Measurements from ENCODE around the gene FARSA. TPM values are rescaled to one million over a fixed set of nuclear protein-coding genes. Genes with fewer than 3 reads are reported as not detected.
"Not testable (repeated sequence)": the region's sequence is repeated elsewhere in the genome, so short reads cannot be mapped to it uniquely, and the experiment has no call there.

The FARSA gene
- total and polyA plus RNA-seq, 2 of the 13 experiments (the other 11 are each of a cell fraction or from before 2014, with no cell fraction given): 25.9 to 72.0 TPM

- TF ChIP-seq HDAC1 (CRISPR knock-in tag; IDR thresholded peaks at IDR 0.05) (no peak), TBL1XR1 (IDR thresholded peaks at IDR 0.05; ENCODE audit: borderline replicate concordance, low read length, partially characterized antibody) (no peak)
These were observed 49.1 kb upstream of the FARSA start (continued) for GRCh38 chr19:12982648-12983047.

- no peak overlapping the region for H3K4me3 ChIP-seq (replicated peaks in 1 of 3; ENCODE audit: insufficient read depth in 1 of 3, low read depth in 2 of 3, low read length in 3 of 3)
- ChIA-PET POLR2A (interaction anchor here (1.3 kb wide), 1 partner anchor 81 kb away, joined by 3 read pairs; no protein-coding TSS in a partner anchor), CTCF (ENCODE audit: low intra/inter-chr PET ratio, low total read pairs) (no interaction called here)
- no peak overlapping the region for H3K4me2 ChIP-seq (ENCODE audit: low read depth, low read length)
- no peak for DNase-seq (ENCODE audit: low spot score)
- no peaks in the 10 kb centered on the region for H3K36me3 ChIP-seq (replicated peaks in 1 of 2; ENCODE audit: control insufficient read depth in 1 of 2, insufficient read depth in 2 of 2, low read length in 2 of 2)
- ATAC-seq: no peak
- H3K27me3 ChIP-seq (ENCODE audit: control insufficient read depth in 1 of 2, insufficient read depth in 2 of 2, low read length in 2 of 2): peaks cover 0 to 5% of the 10 kb centered on the region in 2 experiments; a peak in 1 of 5 replicates
- no TSS peak for BruUV-seq (replicated peaks)
- TF ChIP-seq NRL (CRISPR knock-in tag; IDR thresholded peaks at IDR 0.05; ENCODE audit: borderline replicate concordance): no peak
- TF ChIP-seq HNF4A (CRISPR knock-in tag; IDR thresholded peaks at IDR 0.05): no peak
- no peak for TF ChIP-seq FOXC1 (CRISPR knock-in tag; IDR thresholded peaks at IDR 0.05; ENCODE audit: borderline replicate concordance)
- H4K20me1 ChIP-seq (ENCODE audit: insufficient read depth, low read length): no peaks in the 10 kb centered on the region
- H3K9ac ChIP-seq (ENCODE audit: insufficient read depth, low read depth, low read length): no peak overlapping the region
- H3K4me1 ChIP-seq (ENCODE audit: insufficient read depth, low read length): peaks cover 35% of the 10 kb centered on the region
- no peak overlapping the region for H3K27ac ChIP-seq (ENCODE audit: extremely low read length, insufficient read depth, low read length)
- H3K9me3 ChIP-seq (ENCODE audit: low read length): no peaks in the 10 kb centered on the region
- FAIRE-seq: no peak
- in situ Hi-C loops (cut with HindIII; ENCODE audit: extremely low pct_ligation_motif_present, low pct_unique_long_range_greater_than_20kb): loop anchor here (5.0 to 10.0 kb wide), 2 partner anchors 112 to 285 kb away; no protein-coding TSS in a partner anchor
- no peak overlapping the region for H2AFZ ChIP-seq (ENCODE audit: low read length)
- WGBS (ENCODE audit: low lambda C conversion rate): 71% methylated on average over 3 of the region's 3 CpGs
- intact Hi-C loops (cut with micrococcal nuclease; ENCODE audit: unreplicated experiment): no loop called here
- H3K79me2 ChIP-seq (ENCODE audit: insufficient read depth, low read length): no peaks in the 10 kb centered on the region
These were observed 46.5 kb upstream of the FARSA start for GRCh38 chr19:12979974-12980373.

GRCh38 chr19:12976109-12976508, 42.6 kb upstream of the FARSA start:
- TF ChIP-seq ZNF121 (CRISPR knock-in tag; IDR thresholded peaks at IDR 0.05): peak; percentile 68
- POLR2A ChIA-PET: interaction anchor here (2.1 kb wide), 1 partner anchor 85 kb away, joined by 17 read pairs; no protein-coding TSS in a partner anchor
- H3K9me3 ChIP-seq (ENCODE audit: low read length); CTCF ChIA-PET (ENCODE audit: low intra/inter-chr PET ratio, low total read pairs); H3K36me3 ChIP-seq (replicated peaks in 1 of 2; ENCODE audit: control insufficient read depth in 1 of 2, insufficient read depth in 2 of 2, low read length in 2 of 2); H3K27me3 ChIP-seq (ENCODE audit: control insufficient read depth in 1 of 2, insufficient read depth in 2 of 2, low read length in 2 of 2); H2AFZ ChIP-seq (ENCODE audit: low read length); DNase-seq (ENCODE audit: low spot score); BruUV-seq (replicated peaks); H3K9ac ChIP-seq (ENCODE audit: insufficient read depth, low read depth, low read length); H3K4me2 ChIP-seq (ENCODE audit: low read depth, low read length); H3K79me2 ChIP-seq (ENCODE audit: insufficient read depth, low read length); ATAC-seq; intact Hi-C loops (cut with micrococcal nuclease; ENCODE audit: unreplicated experiment); H3K27ac ChIP-seq (ENCODE audit: extremely low read length, insufficient read depth, low read length); FAIRE-seq; H4K20me1 ChIP-seq (ENCODE audit: insufficient read depth, low read length); H3K4me3 ChIP-seq (replicated peaks in 1 of 3; ENCODE audit: insufficient read depth in 1 of 3, low read depth in 2 of 3, low read length in 3 of 3): not testable (repeated sequence)
- in situ Hi-C loops (cut with HindIII; ENCODE audit: extremely low pct_ligation_motif_present, low pct_unique_long_range_greater_than_20kb): loop anchor here (5.0 to 10.0 kb wide), 2 partner anchors 116 to 289 kb away; no protein-coding TSS in a partner anchor
- 46% methylated on average over 7 of the region's 7 CpGs for WGBS (ENCODE audit: low lambda C conversion rate)
- peaks cover 25% of the 10 kb centered on the region for H3K4me1 ChIP-seq (ENCODE audit: insufficient read depth, low read length)

All from HepG2 (cell line).